HFF-Myc (cell line): ENCODE results near the gene COL9A1.

Source experiments
- DNase-seq: peaks from one replicate; pipeline ENCODE4 v3.0.0-alpha.2; 2011; ENCODE audit warnings: low read depth; ENCODE audit errors: extremely low read depth
- H3K4me3 ChIP-seq: replicated peaks from 2 replicates; pipeline ENCODE4 v1.5.1; 2011; ENCODE audit warnings: low read depth, mild to moderate bottlenecking, control low read depth, low read length
- TF ChIP-seq, protein P1 (sequence below): IDR thresholded peaks from 2 replicates; pipeline ENCODE4 v1.5.1; 2012; ENCODE audit warnings: mild to moderate bottlenecking, low read depth, low read length, control low read depth; ENCODE audit errors: missing control alignments

Gene COL9A1

GRCh38 chr6:70236343-70236742, 66.5 kb downstream of the COL9A1 start:
- TF ChIP-seq, protein P1, sequence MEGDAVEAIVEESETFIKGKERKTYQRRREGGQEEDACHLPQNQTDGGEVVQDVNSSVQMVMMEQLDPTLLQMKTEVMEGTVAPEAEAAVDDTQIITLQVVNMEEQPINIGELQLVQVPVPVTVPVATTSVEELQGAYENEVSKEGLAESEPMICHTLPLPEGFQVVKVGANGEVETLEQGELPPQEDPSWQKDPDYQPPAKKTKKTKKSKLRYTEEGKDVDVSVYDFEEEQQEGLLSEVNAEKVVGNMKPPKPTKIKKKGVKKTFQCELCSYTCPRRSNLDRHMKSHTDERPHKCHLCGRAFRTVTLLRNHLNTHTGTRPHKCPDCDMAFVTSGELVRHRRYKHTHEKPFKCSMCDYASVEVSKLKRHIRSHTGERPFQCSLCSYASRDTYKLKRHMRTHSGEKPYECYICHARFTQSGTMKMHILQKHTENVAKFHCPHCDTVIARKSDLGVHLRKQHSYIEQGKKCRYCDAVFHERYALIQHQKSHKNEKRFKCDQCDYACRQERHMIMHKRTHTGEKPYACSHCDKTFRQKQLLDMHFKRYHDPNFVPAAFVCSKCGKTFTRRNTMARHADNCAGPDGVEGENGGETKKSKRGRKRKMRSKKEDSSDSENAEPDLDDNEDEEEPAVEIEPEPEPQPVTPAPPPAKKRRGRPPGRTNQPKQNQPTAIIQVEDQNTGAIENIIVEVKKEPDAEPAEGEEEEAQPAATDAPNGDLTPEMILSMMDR = no peak
- no peak for DNase-seq
- H3K4me3 ChIP-seq = no peak overlapping the region

DNA sequence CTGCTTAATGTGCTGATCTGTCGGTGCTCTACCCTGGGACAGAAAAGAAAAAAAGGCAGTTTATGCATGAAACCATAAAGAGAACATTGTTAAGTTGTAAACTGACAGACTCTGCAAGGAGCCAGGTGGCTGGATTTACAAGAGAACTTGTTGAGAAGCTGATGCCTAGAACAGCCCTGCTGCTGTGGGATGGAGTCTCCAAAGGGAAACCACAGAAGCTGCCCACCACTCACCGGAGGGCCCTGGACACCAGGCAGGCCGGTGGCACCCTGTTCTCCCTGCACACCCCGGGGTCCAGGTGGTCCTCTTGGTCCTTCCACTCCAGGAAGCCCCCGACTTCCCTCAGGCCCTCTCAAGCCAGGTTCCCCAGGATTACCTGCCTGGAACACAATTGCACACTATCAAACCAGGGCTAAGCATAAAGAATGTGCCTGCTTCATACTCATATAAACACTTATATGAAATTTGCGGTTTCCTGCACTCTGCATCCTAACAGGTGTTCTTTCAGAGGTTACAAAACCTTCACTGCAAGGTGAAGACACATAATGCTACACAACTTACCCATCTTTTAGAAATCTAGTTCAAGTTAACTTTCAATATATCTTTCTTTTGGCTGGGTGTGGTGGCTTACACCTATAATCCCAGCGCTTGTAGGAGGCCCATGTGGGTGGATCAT, 68.2 kb downstream of the COL9A1 start:
- DNase-seq = no peak
- TF ChIP-seq, protein P1 = no peak
- H3K4me3 ChIP-seq = no peak overlapping the region

DNA sequence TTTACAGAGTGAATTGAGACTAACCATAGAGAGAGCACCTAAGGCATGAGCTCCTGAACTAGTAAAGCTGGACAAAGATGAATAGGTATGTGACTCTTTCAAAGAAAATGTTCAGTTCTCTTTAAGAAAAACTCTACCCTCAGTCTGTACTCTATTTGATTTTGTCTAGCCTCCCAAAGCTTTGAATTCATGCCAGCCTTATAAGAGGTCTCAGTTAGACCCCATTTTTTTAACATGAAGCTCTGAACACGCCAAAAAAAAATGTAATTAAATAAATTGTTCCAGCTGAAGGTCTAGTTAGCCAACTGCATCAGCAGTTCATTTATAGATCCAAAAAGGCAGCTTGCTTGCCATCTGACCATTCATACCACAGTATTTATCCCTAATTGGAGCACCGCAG, 71.6 kb downstream of the COL9A1 start:
- TF ChIP-seq, protein P1 = no peak
- no peak for DNase-seq
- H3K4me3 ChIP-seq = no peak overlapping the region

- H3K4me3 ChIP-seq = no peak overlapping the region
- no peak for DNase-seq
- TF ChIP-seq, protein P1 = no peak
Measured at GRCh38 chr6:70225055-70225454, 77.8 kb downstream of the COL9A1 start.

DNA sequence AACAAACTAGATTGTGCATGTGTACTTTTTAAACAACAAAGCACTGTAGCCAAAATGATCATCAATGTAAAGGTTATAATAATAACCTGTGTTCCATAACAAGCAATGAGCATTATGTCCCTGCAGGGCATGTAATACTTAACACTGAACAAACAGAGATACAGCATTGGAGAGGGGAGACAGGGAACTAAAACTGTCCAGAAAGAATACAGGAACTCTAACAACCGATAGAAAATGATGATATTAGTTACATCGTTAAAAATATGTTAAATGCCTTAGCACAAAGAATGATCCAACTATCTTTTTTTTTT, 80.5 kb downstream of the COL9A1 start:
- DNase-seq = no peak
- TF ChIP-seq, protein P1 = no peak
- no peak overlapping the region for H3K4me3 ChIP-seq

DNA sequence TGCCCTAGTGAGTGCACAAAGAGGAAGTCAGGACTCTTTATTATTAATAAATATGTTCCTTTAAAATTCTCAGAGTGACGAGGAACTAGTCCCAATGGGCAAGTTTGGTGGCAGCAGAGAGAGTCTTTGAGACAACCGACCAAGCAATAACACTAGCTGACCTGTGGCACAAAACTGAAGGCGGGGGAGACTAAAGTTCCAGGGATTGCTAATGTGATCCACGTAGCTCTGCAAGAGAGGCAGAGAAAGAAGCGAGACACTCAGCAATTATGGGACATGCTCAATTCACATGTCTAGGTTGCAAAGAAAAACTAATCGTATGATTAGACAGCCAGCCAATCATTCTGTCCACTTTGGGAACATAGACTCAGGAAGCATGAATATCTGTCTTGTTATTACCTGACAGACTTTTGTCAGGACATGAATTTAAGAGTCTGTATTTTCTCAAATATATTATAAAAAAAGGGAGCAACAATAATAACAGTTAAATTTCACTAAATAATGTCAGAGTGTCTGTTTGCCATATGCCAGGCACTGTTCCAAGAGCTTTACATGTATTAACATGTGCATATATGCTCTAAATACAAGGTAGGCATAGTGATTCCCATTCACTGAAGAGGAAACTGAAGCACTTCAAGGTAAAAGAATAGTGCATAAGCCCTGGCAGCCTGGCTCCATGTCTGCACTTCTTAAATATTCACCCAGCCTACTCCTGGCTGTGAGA, 81.0 kb downstream of the COL9A1 start:
- TF ChIP-seq, protein P1 = no peak
- DNase-seq = no peak
- H3K4me3 ChIP-seq = no peak overlapping the region
